Activated CD4-positive, alpha-beta T cell treated with anti-CD3 and anti-CD28 coated beads for 4 hours (primary cell): Measurements from ENCODE around the gene LMNTD2.

Experiments used
- DNase-seq, 2 donors: peaks; one replicate each; pipeline ENCODE4 v3.0.0-alpha.2; 2020

Gene LMNTD2

DNA sequence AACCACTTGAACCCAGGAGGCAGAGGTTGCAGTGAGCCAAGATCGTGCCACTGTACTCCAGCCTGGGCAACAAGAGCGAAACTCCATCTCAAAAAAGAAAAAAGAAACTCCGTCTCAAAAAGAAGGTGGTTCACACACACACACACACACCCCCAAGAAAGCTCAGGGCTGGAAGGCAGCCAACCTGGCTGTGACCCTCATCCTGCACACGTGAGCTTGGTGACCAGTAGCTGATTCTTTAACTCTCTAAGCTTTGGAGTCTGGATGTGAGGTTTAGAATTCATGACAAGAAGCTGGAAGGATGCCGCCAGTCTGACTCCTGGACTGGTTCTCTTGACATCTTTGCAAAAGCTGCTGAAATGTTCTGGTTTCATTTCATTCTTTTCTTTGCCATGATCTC, 51.6 kb downstream of the LMNTD2 start:
- no peak for DNase-seq

DNA sequence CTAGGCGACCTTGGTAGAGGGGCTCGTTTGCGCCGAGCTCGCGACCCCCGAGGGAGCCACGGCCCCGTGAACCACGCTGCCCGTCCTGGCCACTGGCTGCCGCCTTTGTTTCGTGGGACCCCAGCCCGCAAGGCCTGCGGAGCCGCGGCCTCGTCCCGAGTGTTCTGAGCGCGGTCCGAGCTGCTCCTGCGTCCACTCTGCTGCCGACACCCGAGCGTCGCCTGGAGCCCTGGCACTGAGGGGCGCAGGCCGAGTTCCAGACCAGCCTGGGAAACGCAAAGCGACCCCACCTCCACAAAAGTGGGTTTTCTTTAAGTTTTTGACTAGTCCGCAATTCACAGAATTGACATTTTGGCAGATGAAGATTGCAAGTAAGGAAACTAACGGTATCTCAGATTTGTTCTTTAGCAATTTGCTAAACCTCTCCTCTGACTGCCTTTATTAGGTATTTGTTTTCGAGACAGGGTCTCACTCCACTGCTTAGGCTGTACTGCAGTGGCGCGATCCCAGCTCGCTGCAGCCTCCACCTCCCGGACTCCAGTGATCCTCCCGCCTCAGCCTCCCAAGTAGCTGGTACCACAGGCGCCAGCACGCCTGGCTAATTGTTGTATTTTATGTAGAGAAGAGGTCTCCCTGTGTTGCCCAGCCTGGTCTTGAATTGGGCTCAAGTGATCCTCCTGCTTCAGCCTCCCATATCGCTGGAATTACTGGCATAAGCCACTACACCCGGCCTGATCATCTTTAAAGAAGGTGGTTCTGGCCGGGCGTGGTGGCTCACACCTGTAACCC, 52.6 kb downstream of the LMNTD2 start:
- DNase-seq: no peak

DNA sequence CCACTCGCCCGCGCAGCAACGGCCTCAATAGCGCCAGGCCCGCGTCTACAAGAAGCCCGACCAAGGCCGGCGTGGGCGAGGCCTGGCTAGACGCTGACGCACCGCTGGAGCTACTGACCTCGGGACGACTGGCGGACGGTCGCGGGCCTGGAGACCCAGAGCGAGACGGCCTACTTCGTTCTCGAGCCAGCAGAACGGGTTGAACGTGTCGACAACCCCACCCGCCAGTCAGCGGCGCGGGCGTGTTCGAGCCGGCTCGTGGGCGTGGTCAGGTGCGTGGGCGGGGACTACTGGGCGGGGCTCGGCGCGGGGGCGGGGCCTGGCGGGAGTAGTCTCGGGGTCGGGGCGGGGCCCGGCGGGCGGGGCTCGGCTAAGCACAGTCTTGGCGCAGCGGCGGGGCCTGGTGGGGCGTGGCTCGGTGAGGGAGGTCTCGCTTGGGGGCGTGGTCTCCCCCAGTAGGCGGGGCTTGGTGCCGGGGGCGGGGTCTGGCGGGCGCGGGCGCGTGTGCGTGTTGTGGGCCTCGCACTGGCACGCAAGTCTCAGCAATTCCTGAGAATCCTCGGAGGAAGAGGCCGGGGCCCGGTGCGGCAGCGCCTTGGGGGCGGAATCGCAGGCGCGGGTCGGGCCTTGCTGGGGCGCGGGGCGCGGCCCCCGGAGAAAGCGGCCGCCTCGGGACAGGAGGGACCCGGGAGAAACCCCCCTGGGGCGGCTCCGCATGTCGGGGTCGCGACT, 53.4 kb downstream of the LMNTD2 start, which contains the start of gene RNH1:
Gene RNH1 (minus strand): TSS at position 248 of the 732 bp plus-strand sequence. CDS start 5,080 bp downstream, outside the sequence.
- DNase-seq: peak; percentile 99 to 100

DNA sequence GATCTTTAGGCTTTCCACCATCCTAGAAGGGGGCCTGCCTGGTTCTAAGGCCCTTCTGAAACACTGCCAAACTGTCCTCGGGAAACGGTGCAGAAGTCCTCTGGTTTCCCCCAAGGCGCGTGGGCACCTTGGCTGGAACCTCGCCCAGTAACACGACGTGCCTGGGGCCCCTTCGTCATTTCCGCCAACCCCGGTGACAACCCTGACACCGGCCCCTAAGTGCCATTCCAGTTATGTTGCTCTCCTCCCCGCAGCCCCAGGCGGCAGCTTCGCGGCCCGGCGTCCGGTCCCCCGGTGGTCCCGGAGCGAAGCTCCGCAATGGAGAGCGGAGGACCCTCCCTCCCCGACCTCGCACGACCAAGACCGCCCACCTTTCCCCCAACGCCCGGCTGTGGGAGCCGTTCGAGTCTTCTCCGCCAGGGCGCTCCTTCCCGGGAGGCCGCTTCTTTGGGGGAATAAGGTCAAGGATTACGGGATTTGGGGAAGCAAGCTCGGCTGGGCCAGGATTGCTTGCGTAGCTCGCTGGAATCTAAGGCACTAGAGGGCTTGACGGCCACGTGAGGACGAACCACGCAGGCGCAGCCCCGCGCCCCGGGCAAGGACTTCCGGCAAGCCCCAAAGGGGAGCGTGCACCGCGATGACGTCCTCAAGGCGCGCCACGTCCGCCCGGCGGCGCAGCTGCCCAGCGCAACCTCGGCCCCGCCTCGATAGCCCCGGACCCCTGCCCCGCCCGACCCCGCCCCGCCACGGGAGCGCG, 54.1 kb downstream of the LMNTD2 start:
- DNase-seq: peak; percentile 95 to 97

DNA sequence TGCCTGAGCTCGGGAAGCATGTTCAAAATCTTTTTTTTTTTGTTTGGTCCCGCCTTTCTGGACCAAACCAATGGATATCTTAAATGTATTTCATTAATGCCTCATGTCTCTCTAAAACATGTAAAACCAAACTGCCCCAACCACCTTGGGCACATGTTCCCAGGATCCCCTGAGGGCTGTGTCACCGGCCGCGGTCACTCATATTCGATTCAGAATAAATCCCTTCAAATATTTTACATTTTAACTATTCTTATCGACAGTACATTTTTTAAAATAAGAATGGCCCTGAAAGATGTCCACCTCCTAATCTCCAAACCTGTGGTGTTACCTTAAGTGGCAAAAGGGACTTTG, 55.6 kb downstream of the LMNTD2 start:
- DNase-seq: no peak
